GM23338 (cell line): Measurements from ENCODE around the gene ST3GAL2. TPM values are rescaled to one million over a fixed set of nuclear protein-coding genes. Genes with fewer than 3 reads are reported as not detected.

ENCODE experiments used
- CTCF ChIP-seq, 2 experiments: fragments of 200-600 bp in 1 of 2; sonication (generic) in 1 of 2; conservative IDR thresholded peaks; 2 replicates each; pipeline versions ENCODE4 v1.5.1 to v1.6.1; 2016 to 2017; ENCODE audit warnings: antibody characterized with exemption in 2 of 2, low read depth in 2 of 2, mild to moderate bottlenecking in 2 of 2, moderate library complexity in 1 of 2
- EZH2 ChIP-seq: fragments of 200-600 bp; sonication (generic); IDR thresholded peaks from one replicate; pipeline ENCODE4 v1.8.0; 2017; ENCODE audit warnings: antibody characterized with exemption, mild to moderate bottlenecking, low read depth; ENCODE audit not compliant: unreplicated experiment
- EZH2phosphoT487 ChIP-seq: fragments of 200-600 bp; sonication (generic); IDR thresholded peaks from one replicate; pipeline ENCODE4 v1.8.1; 2018; ENCODE audit warnings: antibody characterized with exemption; ENCODE audit not compliant: unreplicated experiment
- JUNB ChIP-seq: IDR thresholded peaks from one replicate; pipeline ENCODE4 v1.6.1; 2016; ENCODE audit warnings: antibody characterized with exemption; ENCODE audit not compliant: unreplicated experiment
- NANOG ChIP-seq: IDR thresholded peaks from 2 replicates; pipeline ENCODE4 v1.6.1; 2016; ENCODE audit warnings: antibody characterized with exemption, borderline replicate concordance
- POLR2AphosphoS5 ChIP-seq: IDR thresholded peaks from 2 replicates; pipeline ENCODE4 v1.6.1; 2016; ENCODE audit warnings: antibody characterized with exemption, low read depth
- ZNF114 ChIP-seq: fragments of 250-450 bp; sonication (Bioruptor Pico); IDR thresholded peaks from 2 replicates; pipeline ENCODE4 v1.5.0; 2020; ENCODE audit warnings: mild to moderate bottlenecking, moderate library complexity
- ZNF331 ChIP-seq: fragments of 250-450 bp; sonication (Bioruptor Pico); IDR thresholded peaks from 2 replicates; pipeline ENCODE4 v1.5.0; 2020; ENCODE audit warnings: low read depth, mild to moderate bottlenecking, moderate library complexity
- ZNF462 ChIP-seq: fragments of 250-450 bp; sonication (Bioruptor Pico); IDR thresholded peaks from 2 replicates; pipeline ENCODE4 v1.5.0; 2020; ENCODE audit warnings: mild to moderate bottlenecking, moderate library complexity
- polyA plus RNA-seq: library from polyadenylated mRNA; unstranded; fragments of >200 nt; fragmentation: Nextera tagmentation; extraction: Ambion mirVana; gene quantifications from 2 replicates; pipeline ENCODE4 v1.2.1, GENCODE V29; 2016
- total RNA-seq: library from RNA; depleted of rRNA; stranded (reverse); fragments of >200 nt; shearing (Covaris generic); gene quantifications from 2 replicates; pipeline ENCODE4 v1.2.3, GENCODE V29; 2014

The ST3GAL2 gene
- total and polyA plus RNA-seq, 2 experiments from 2014 or later: 12.3 to 39.8 TPM

- no peak for TF ChIP-seq ZNF462 (CRISPR knock-in tag)
- TF ChIP-seq ZNF331 (CRISPR knock-in tag): no peak
- no peak for TF ChIP-seq EZH2phosphoT487
- no peak for TF ChIP-seq NANOG
- TF ChIP-seq CTCF (conservative IDR thresholded peaks at IDR 0.05; ENCODE audit: low read depth in 2 of 2): no peak
- TF ChIP-seq JUNB: no peak
- TF ChIP-seq POLR2AphosphoS5: no peak
- TF ChIP-seq EZH2: no peak
- TF ChIP-seq ZNF114 (CRISPR knock-in tag): no peak
These were observed 96.9 kb downstream of the ST3GAL2 start (continued) for GRCh38 chr16:70342016-70342415.
